Chondrocyte (in vitro differentiated cells): ENCODE data around the gene UAP1L1. TPM values are rescaled to one million over a fixed set of nuclear protein-coding genes. Genes with fewer than 3 reads are reported as not detected.
"Not testable (repeated sequence)": the region's sequence is repeated elsewhere in the genome, so short reads cannot be mapped to it uniquely, and the experiment has no call there.

Source experiments
- DNase-seq: peaks from one replicate; pipeline ENCODE4 v3.0.0; 2021; ENCODE audit warnings: mixed read lengths, low spot score
- H3K27ac Mint-ChIP-seq: one replicate; pipeline ENCODE4 v1.8.0; 2021; ENCODE audit warnings: mild to moderate bottlenecking, moderate library complexity, mixed read lengths; ENCODE audit not compliant: unreplicated experiment
- H3K27me3 Mint-ChIP-seq: 2 replicates; pipeline ENCODE4 v1.8.0; 2021; ENCODE audit warnings: low read depth, mixed read lengths
- H3K36me3 Mint-ChIP-seq: 2 replicates; pipeline ENCODE4 v1.8.0; 2021; ENCODE audit warnings: low read depth, mixed read lengths
- H3K4me1 Mint-ChIP-seq: 2 replicates; pipeline ENCODE4 v1.8.0; 2021; ENCODE audit warnings: low read depth, mild to moderate bottlenecking, mixed read lengths
- H3K4me3 Mint-ChIP-seq: one replicate; pipeline ENCODE4 v1.8.0; 2021; ENCODE audit warnings: mild to moderate bottlenecking, moderate library complexity, mixed read lengths; ENCODE audit not compliant: unreplicated experiment
- H3K9me3 Mint-ChIP-seq: 2 replicates; pipeline ENCODE4 v1.8.0; 2021; ENCODE audit warnings: low read depth, mixed read lengths
- total RNA-seq: library from RNA; stranded (reverse); gene quantifications from 3 replicates; pipeline ENCODE4 v1.2.1, GENCODE V29; 2021
- TF ChIP-seq, protein P1 (sequence below): fragments of 200-600 bp; sonication (generic); IDR thresholded peaks from 2 replicates; pipeline ENCODE4 v1.5.0; 2021; ENCODE audit warnings: antibody characterized with exemption, mild to moderate bottlenecking, moderate library complexity

The UAP1L1 gene
- total RNA-seq, 1 donor from 2014 or later: 44.0 TPM

DNA sequence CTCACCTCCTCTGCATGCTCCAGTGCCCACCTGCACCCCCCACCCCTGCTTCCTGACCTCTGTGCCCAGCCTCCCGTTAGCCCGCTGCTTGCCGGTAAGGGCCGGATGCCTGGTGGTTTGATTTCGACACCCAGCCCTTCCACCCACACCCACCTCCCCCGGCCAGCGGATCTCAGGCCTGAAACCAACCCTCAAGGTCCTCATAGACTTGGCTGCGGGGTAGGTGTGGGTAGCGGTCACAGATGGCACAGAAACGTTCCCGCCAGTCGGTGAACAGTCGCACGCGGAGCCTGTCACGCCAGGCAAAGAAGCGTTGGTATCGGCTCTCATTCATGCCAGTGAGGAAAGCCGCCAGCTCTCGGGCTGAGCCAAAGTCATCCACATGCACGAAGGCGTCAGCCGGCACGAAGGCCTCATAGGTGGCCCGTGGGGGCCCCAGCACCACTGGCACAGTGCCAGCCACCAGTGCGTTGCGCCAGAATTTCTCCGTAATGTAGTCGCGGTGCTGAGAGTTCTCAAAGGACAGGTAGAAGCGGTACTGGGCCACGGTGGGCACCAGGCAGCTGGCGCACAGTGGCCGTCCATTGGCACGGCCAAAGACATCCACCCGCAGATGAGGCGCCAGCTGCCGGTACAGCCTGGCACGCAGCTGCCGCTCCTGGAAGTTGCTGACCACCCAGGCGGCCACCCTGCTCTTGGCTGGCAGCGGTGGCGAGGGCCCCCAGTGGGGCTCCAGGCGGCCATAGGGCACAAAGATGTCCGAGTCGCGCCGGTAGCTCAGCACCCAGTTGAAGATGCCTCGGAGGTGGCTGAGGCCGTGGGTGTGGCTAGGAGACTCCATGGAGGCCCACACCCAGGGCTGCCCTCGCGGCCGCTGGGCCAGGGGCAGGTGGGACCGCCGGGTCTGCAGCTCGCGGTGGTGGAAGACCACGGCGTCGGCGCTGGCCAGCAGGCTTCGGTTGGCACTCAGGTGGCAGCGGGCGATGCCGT, 46.5 kb upstream of the UAP1L1 start:
- H3K9me3 Mint-ChIP-seq: no peaks in the 10 kb centered on the region
- no peak overlapping the region for H3K27ac Mint-ChIP-seq
- no peaks in the 10 kb centered on the region for H3K27me3 Mint-ChIP-seq
- H3K4me1 Mint-ChIP-seq: peaks cover 7% of the 10 kb centered on the region
- DNase-seq: no peak
- TF ChIP-seq, protein P1, sequence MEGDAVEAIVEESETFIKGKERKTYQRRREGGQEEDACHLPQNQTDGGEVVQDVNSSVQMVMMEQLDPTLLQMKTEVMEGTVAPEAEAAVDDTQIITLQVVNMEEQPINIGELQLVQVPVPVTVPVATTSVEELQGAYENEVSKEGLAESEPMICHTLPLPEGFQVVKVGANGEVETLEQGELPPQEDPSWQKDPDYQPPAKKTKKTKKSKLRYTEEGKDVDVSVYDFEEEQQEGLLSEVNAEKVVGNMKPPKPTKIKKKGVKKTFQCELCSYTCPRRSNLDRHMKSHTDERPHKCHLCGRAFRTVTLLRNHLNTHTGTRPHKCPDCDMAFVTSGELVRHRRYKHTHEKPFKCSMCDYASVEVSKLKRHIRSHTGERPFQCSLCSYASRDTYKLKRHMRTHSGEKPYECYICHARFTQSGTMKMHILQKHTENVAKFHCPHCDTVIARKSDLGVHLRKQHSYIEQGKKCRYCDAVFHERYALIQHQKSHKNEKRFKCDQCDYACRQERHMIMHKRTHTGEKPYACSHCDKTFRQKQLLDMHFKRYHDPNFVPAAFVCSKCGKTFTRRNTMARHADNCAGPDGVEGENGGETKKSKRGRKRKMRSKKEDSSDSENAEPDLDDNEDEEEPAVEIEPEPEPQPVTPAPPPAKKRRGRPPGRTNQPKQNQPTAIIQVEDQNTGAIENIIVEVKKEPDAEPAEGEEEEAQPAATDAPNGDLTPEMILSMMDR: no peak
- no peaks in the 10 kb centered on the region for H3K36me3 Mint-ChIP-seq
- no peak overlapping the region for H3K4me3 Mint-ChIP-seq

DNA sequence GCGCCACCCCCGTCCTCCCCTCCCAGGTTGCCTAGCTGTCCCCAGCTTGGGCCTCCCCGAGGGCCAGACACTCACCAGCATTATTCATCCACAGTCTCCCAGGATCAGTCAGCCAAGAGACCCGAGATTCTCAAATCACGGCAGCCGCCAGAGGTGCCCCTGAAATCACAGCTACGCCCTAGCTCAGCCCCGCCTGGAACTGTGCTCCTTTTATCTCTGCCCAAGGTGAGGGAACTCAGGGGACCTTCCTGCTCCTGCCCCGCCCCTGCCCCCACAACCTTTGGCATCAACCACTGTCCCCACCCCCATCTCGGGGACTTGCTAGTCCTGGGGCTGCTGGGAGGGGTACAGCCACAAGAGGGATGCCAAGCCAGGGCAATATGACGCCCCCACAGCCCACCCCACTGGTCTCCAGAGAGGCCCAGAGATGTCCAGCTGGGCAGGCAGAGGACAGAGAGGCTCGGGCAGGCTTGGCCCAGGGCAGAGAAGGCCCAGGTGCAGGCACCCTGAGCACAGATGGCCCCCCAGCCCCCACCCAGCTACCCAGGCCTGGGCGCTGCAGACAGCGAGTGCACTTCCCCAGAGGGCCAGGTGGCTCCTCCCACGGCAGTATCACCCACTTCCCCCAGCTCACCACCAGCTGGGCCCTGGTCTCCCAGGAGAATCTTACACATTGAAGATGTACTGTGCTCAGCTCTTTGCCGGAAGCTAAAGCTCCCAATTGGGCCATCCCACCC, 45.2 kb upstream of the UAP1L1 start, which contains the start of gene FUT7:
Gene FUT7 (minus strand): TSS at position 185 of the 737 bp plus-strand sequence. CDS start 97 bp downstream, at position 88.
- no peak within 1 kb of the TSS for H3K27ac Mint-ChIP-seq
- DNase-seq: no peak

DNA sequence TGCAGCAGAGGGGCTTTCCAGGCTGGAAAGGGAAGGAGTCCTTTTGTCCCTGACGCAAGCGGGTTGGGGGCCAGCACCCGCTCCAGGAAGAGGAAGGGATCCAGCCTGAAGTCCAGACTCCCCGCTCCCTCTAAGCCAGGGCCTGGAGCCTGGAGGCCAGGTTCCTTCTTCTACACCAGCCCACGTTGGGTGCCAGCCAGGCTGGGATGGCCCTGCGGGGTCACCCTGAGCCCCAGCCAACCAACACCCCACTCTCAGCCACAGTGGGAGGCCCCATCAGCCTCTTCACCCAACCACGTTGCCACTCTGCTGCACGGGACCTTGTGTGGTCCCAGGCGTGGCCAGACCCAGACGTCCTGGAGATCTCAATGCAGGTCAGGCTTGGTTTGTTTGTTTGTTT, 44.5 kb upstream of the UAP1L1 start:
- Mint-ChIP-seq H3K27me3 (no peaks in the 10 kb centered on the region), H3K4me3 (no peak overlapping the region), H3K36me3 (no peaks in the 10 kb centered on the region), H3K27ac (no peak overlapping the region), H3K4me1 (no peaks in the 10 kb centered on the region), H3K9me3 (no peaks in the 10 kb centered on the region)
- TF ChIP-seq, protein P1: no peak
- DNase-seq: no peak

More for the DNA sequence above, 45.2 kb upstream of the UAP1L1 start, which contains the start of gene FUT7:
- Mint-ChIP-seq H3K4me1 (peaks cover 3% of the 10 kb centered on the region), H3K27me3 (no peaks in the 10 kb centered on the region), H3K4me3 (no peak within 1 kb of the TSS), H3K9me3 (no peaks in the 10 kb centered on the region), H3K36me3 (no peaks in the 10 kb centered on the region)
- TF ChIP-seq, protein P1: no peak

DNA sequence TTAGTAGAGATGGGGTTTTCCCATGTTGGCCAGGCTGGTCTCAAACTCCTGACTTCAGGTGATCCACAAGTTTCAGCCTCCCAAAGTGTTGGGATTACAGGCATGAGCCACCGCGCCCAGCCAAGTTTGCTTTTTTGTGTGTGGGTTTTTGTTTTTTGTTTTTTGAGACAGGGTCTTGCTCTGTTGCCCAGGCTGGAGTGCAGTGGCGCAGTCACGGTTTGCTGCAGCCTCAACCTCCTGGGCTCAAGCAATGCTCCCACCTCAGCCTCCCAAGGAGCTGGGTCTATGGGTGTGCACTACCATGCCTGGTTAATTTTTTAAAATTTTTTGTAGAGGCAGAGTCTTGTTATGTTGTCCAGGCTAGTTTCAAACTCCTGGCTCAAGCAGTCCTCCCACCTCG, 43.8 kb upstream of the UAP1L1 start:
- H3K27ac Mint-ChIP-seq, DNase-seq, H3K4me3 Mint-ChIP-seq, H3K27me3 Mint-ChIP-seq, H3K4me1 Mint-ChIP-seq, H3K9me3 Mint-ChIP-seq, H3K36me3 Mint-ChIP-seq: not testable (repeated sequence)

DNA sequence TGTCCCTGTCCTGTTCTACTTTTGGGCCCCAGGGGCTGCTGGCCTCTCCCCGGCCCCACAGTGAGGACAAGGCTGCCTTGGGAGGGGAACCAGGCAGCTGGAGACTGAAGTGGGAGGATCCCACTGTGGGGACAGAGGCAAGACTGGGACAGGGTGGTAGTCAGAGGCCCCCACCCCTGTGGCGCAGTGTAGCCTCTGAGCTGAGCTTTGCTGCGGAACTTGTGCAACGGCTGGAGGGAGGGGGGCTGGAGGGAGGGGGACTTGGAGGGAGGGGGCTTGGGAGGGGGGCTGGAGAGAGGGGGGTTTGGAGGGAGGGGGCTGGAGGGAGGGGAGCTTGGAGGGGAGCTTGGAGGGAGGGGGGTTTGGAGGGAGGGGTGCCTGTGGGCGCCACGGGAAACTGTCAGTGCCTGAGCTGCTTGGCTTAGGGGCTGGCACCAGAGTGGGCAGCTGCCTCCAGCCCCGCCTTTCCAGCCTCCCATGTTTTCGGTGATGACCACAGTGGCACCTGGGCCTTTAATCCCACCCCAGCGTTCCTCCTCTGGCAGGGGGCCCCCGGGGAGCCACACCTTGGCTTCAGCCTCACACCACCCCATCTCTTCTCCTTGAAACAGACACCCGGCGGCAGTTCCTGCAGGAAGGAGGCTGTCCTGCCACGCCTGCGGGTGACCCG, 43.1 kb upstream of the UAP1L1 start:
- H3K27me3 Mint-ChIP-seq: no peaks in the 10 kb centered on the region
- TF ChIP-seq, protein P1: no peak
- peaks cover 4% of the 10 kb centered on the region for H3K36me3 Mint-ChIP-seq
- H3K27ac Mint-ChIP-seq: no peak overlapping the region
- no peaks in the 10 kb centered on the region for H3K4me1 Mint-ChIP-seq
- no peak for DNase-seq
- no peaks in the 10 kb centered on the region for H3K9me3 Mint-ChIP-seq
- H3K4me3 Mint-ChIP-seq: no peak overlapping the region
